Measurements from ENCODE around the gene ADGRG6.
A peak's percentile ranks its signal among the peaks of the same experiment; 100 is the strongest.

The ADGRG6 gene

DNA sequence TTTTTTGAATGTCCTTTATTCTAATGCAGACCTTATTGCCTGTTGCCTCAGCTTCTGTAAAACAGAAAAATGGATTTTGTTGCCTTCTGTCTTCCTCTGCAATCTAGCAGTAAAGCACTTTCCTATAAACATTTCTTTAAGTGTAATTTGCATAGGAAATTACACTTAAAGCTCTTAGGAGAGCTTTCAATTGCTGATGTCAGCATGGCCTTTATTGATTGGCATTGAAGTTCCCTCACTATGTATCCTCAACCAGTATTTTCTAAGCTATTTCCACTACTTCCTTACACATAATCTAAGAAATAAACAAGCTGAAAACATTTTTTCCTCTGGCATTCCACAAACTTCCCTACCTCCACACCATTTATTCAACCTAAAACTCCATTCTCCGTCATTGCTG lies 22.3 kb downstream of the ADGRG6 start:
- H3K27me3 Mint-ChIP-seq, result no peaks in the 10 kb centered on the region
- no peaks in the 10 kb centered on the region for H3K9me3 Mint-ChIP-seq
- H3K27ac Mint-ChIP-seq, result no peak overlapping the region
- no peaks in the 10 kb centered on the region for H3K4me1 Mint-ChIP-seq
- H3K4me3 Mint-ChIP-seq, result no peak overlapping the region
- DNase-seq, result no peak
- ATAC-seq, result no peak

DNA sequence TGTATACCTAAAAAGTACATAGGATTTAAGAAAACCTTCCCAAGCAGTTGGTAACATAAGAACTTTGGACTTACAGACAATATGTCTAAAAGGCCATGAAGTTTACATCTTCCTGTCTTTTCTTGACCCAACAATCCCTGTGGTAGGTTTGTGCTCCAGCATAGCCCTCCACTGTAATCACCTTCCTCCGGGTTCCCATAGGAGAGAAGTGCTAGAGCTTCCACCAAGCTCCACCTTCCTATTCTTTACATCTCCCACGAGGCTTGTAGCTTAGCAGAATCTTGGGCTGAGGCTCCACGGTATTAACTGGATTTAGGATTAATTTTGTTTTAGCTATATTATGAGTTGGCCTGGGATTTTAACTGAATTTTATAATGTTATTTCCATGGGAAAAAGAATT lies 23.3 kb downstream of the ADGRG6 start:
- no peak overlapping the region for H3K27ac Mint-ChIP-seq
- DNase-seq, result no peak

DNA sequence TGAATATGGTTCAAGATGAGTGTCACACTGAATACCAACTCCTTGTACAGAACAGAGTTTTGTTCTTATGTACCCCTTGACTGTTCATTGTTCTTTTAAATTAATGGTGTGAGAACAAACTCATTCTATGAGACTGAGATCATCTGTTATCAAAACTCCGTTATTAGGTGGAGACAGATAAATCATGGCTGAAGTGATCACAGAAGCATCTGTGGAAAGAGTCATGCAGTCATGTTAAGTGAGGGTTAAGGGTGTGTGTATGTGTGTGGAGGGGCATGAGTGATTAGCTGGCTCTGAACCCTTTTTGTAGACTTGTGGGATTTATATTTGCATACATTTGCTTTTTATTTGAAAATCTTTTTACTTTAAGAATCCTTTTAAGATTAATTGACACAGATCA lies 24.7 kb downstream of the ADGRG6 start:
- H3K4me1 Mint-ChIP-seq, result peaks cover 7% of the 10 kb centered on the region
- H3K27ac Mint-ChIP-seq, result no peak overlapping the region
- DNase-seq, result no peak
- H3K4me3 Mint-ChIP-seq, result no peak overlapping the region
- no peak for ATAC-seq
- H3K9me3 Mint-ChIP-seq, result no peaks in the 10 kb centered on the region
- H3K27me3 Mint-ChIP-seq, result no peaks in the 10 kb centered on the region

More for the DNA sequence above, 23.3 kb downstream of the ADGRG6 start:
- no peaks in the 10 kb centered on the region for H3K27me3 Mint-ChIP-seq
- no peak overlapping the region for H3K4me3 Mint-ChIP-seq
- H3K9me3 Mint-ChIP-seq, result no peaks in the 10 kb centered on the region
- H3K4me1 Mint-ChIP-seq, result no peaks in the 10 kb centered on the region
- no peak for ATAC-seq

DNA sequence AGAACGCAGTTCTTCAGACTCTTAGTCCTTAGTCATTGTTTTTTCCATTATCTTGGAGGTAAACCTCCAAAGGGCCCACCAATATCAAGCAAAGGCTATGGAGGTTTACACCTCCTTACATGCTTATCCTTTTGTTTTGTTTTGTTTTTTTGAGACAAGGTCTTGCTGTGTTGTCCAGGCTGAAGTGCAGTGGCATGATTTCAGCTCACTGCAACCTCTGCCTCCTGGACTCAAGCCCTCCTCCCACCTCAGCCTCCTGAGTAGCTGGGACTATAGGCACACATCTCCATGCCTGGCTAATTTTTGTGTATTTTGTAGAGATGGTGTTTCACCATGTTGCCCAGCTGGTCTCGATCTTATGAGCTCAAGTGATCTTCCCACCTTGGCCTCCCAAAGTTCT lies 26.3 kb downstream of the ADGRG6 start:
- Mint-ChIP-seq H3K4me3 (no peak overlapping the region), H3K9me3 (no peaks in the 10 kb centered on the region), H3K27me3 (no peaks in the 10 kb centered on the region), H3K27ac (no peak overlapping the region), H3K4me1 (peaks cover 12% of the 10 kb centered on the region)
- no peak for ATAC-seq
- DNase-seq, result no peak

DNA sequence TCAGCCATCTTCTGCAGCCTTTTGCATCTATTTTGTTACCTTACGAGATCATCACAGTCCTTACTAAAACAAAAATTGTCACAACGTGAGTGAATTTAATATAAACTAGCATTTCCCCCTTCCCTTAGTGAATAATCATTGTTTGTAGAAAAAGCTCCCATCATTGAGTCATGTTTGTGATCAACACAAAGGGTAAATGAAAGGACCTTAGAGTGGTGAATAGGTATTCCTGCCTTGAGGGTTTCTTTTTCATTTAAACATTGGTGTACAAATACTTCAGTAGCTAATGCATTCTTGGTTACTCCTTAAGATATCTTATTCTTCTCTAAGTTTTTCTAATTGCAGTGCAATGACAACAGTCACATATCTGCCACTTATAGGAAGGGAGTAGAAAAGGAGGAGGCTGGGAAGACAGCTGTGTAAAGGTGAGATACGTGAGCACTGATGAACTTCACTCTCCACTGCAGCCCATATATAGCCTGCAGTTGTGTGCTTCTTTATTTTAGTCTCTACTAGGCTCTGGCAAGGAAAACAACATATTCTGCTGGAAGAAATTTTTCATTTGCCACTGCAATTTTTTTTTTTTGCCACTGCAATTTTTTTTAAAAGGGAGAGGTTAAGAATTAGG lies 27.8 kb downstream of the ADGRG6 start:
- no peak for DNase-seq
- H3K27ac Mint-ChIP-seq, result no peak overlapping the region
- H3K4me1 Mint-ChIP-seq, result peaks cover 12% of the 10 kb centered on the region
- no peak for ATAC-seq
- H3K4me3 Mint-ChIP-seq, result no peak overlapping the region
- H3K9me3 Mint-ChIP-seq, result no peaks in the 10 kb centered on the region
- H3K27me3 Mint-ChIP-seq, result no peaks in the 10 kb centered on the region

DNA sequence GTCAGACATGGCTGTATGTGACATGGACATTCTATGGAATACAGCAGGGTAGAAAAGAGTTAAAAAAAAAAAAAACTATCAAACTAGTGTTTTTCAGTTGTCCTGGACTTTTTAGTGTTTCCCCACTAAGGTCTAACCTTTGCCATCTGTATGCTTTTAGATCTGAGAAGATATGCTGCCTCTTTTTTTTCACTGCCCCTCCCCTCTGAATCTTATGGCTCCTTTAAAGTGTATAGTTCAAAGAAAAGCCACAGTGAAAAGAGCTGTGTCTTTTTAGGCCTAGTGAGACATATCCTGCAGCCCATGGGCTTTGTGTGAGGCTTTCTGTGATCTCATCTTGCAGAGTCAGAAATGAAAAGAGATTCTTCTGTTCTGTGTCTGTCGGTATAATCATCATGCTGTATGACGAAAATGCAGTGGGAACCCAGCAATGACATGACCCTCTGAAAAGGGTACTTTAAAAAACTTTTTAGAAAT lies 29.3 kb downstream of the ADGRG6 start:
- Mint-ChIP-seq H3K4me1 (peaks cover 12% of the 10 kb centered on the region), H3K27ac (no peak overlapping the region), H3K9me3 (no peaks in the 10 kb centered on the region), H3K4me3 (no peak overlapping the region), H3K27me3 (no peaks in the 10 kb centered on the region)
- ATAC-seq (peak; percentile 99), DNase-seq (peak in 1 of 2 donors; percentile 31)

DNA sequence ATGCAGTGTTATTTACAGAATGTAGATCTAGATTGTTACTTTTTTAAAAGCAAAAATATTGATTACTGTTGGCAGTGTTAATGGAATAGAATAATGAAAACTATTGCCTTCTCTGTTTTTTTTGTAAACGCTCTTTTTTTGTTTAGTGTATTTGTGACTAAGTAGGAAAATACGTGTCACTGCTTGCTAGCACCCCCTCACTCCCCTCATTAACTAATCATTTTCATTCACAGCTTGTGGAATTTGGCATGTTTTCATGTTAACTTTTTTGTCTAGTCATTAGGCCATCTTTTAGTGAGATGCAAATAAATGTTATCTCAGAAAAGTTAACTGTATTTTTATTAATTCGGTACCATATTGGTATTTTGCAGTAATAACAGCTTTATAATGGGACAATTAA lies 29.8 kb downstream of the ADGRG6 start:
- H3K27me3 Mint-ChIP-seq, result no peaks in the 10 kb centered on the region
- H3K4me3 Mint-ChIP-seq, result peak overlapping the region in 1 of 2 donors; percentile 31
- no peak for DNase-seq
- H3K9me3 Mint-ChIP-seq, result no peaks in the 10 kb centered on the region
- H3K4me1 Mint-ChIP-seq, result peaks cover 12% of the 10 kb centered on the region
- no peak for ATAC-seq
- H3K27ac Mint-ChIP-seq, result peak overlapping the region in 1 of 2 donors; percentile 28

DNA sequence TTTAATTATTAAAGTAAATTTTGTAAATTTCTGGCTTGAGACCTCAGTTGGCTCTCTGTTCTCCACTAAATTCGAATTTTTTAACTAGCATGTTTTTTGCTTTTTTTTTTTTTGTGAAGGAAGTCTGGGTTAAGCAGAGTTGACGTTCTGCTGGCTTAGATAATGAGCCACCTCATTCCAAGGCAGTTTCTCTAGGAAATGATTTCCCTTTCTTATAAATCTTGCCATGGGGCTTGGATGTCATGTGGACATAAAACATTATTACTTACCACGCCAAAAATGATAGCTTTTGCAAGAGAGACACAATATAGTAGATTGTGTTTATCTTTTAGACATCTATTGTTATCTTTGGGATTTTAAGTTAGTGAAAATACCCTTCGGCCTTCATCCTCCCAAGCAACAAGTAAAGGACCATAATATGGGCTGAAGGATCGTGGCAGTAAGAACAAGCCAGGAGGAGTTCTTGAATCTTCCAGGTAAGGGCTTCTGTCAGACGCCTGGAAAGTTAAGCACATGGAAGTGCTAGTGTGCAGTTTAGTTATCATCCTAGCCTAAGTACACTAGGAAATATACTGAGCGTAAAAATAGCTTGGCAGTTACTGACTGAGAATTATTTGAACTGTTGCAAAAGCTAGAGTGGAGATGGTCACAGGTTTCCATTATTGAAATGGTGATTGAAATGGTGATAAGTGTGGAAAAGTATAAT lies 30.7 kb downstream of the ADGRG6 start:
- Mint-ChIP-seq H3K9me3 (no peaks in the 10 kb centered on the region), H3K4me1 (peaks cover 12% of the 10 kb centered on the region), H3K27me3 (no peaks in the 10 kb centered on the region), H3K4me3 (no peak overlapping the region), H3K27ac (no peak overlapping the region)
- no peak for ATAC-seq
- DNase-seq, result no peak

DNA sequence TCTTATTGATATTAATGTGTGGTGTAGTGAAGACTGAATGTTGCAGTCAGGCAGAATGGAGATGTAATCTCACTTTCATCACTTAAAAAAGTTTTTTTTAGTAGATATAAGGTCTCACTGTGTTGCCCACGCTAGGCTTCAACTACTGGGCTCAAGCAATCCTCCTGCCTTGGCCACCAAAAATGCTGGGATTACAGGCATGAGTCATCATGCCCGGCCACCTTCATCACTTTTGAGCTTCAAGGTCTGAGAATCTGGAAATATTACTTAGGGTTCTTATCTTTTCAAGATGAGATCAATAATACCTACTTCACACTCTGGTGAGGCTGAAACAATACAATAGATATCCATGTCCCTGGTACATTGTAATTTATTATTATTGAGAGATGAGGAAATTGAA lies 31.6 kb downstream of the ADGRG6 start:
- Mint-ChIP-seq H3K27me3 (no peaks in the 10 kb centered on the region), H3K4me3 (no peak overlapping the region), H3K4me1 (peaks cover 12% of the 10 kb centered on the region), H3K27ac (no peak overlapping the region), H3K9me3 (no peaks in the 10 kb centered on the region)
- DNase-seq, result no peak
- no peak for ATAC-seq

DNA sequence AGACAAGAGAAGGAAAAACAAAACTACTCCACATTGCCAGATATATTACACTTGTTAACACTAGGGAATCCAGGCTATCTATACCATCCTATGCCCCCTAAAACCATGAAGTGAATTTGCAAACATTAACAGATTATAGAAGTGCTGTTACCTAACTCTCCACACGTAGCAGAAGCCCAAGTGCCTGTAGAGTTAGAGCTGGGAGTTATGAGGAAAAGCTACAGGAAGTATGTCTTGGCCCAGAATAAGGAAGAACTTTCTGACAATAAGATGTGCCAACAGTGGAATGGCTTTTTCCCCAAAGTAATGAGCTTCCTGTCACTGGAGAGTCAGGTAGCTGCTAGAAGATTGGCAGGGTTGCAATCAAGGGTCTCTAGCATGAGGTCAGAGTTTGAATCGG lies 32.5 kb downstream of the ADGRG6 start:
- Mint-ChIP-seq H3K27ac (no peak overlapping the region), H3K27me3 (no peaks in the 10 kb centered on the region), H3K4me3 (no peak overlapping the region), H3K9me3 (no peaks in the 10 kb centered on the region), H3K4me1 (peaks cover 12% of the 10 kb centered on the region)
- ATAC-seq (no peak), DNase-seq (no peak)

DNA sequence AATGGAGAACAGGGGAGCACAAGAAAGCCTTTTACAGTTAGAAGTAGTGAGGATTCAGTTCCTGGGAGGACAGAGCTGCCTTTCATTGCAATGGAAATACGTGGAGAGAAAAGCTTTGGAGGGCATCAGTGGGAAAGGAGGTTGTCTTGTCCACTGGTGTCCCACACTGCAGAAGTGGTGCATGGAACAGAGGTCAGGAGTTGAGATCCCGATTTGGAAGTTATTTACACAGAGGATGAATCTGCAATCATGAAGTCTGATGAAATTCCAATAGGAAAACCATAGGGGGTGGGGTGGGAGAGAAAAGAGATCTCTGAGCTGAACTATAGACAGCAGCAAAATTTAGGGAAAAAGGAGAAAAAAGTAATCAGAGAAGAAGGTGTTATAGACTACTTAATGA lies 33.6 kb downstream of the ADGRG6 start:
- ATAC-seq, result no peak
- H3K4me1 Mint-ChIP-seq, result peaks cover 12% of the 10 kb centered on the region
- H3K27ac Mint-ChIP-seq, result no peak overlapping the region

DNA sequence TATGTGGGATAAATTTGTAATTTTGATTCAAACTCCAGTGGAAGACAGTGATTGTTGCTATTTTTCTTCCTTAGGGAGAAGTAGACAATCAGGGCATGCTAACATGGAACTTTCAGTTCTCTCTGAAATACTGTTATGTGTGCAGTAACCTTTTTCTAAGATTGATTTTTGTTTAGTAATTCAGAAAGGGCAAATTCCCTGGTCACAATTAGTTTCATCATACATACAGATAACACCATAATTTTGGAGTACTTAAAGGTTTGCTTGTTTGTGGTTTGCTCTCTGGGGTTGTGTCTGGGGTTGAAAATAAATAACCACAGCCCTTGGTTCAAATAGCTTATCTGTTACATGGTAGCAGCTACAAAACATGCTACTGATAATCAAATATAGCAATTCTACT lies 34.4 kb downstream of the ADGRG6 start:
- ATAC-seq (no peak), DNase-seq (no peak)
- H3K27ac Mint-ChIP-seq, result no peak overlapping the region
- no peak overlapping the region for H3K4me3 Mint-ChIP-seq
- H3K27me3 Mint-ChIP-seq, result no peaks in the 10 kb centered on the region
- no peaks in the 10 kb centered on the region for H3K9me3 Mint-ChIP-seq
- peaks cover 8% of the 10 kb centered on the region for H3K4me1 Mint-ChIP-seq

More for the DNA sequence above, 33.6 kb downstream of the ADGRG6 start:
- Mint-ChIP-seq H3K4me3 (no peak overlapping the region), H3K27me3 (no peaks in the 10 kb centered on the region), H3K9me3 (no peaks in the 10 kb centered on the region)
- no peak for DNase-seq

DNA sequence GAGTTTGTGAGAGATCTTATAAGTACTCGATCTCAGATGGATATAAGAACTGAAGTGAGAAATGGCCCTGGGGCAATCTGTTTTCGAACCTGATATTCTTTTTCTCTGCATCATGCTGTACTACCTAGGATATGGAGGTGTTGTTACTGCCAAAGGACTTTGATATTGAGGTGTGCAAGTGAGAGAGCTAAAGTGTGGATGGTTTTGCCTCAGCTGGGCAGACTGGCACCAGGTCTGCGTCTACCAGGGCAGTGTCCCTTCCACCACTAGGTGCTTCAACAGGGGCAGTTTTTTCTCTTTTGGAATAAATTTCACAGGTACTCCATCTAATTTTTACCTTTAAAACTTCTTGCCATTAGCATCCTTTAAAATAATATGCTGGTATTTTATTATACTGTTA lies 35.0 kb downstream of the ADGRG6 start:
- Mint-ChIP-seq H3K4me1 (peaks cover 2% of the 10 kb centered on the region), H3K4me3 (no peak overlapping the region), H3K27me3 (no peaks in the 10 kb centered on the region), H3K27ac (no peak overlapping the region), H3K9me3 (no peaks in the 10 kb centered on the region)
- ATAC-seq (no peak), DNase-seq (no peak)

DNA sequence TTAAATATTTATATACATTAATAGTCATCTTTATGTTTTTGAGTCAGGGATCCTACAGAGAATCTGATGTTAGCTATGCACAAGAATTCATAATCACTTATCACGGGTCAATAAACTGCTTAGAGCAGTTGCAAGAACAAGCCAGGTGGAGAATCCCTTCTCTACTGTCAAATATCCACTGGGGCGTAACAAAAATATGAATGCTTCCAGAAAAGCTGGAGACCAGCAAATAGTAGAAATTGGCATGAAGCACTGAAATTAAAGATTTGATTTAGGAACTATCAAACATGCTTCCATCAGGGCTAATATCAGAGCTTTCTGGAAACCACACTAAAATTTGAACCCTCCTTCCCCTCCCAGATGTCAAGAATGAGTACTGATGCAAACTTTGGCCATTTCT lies 37.3 kb downstream of the ADGRG6 start:
- no peak for ATAC-seq
- Mint-ChIP-seq H3K9me3 (no peaks in the 10 kb centered on the region), H3K27me3 (no peaks in the 10 kb centered on the region), H3K27ac (no peak overlapping the region), H3K4me1 (no peaks in the 10 kb centered on the region), H3K4me3 (no peak overlapping the region)
- DNase-seq, result no peak

DNA sequence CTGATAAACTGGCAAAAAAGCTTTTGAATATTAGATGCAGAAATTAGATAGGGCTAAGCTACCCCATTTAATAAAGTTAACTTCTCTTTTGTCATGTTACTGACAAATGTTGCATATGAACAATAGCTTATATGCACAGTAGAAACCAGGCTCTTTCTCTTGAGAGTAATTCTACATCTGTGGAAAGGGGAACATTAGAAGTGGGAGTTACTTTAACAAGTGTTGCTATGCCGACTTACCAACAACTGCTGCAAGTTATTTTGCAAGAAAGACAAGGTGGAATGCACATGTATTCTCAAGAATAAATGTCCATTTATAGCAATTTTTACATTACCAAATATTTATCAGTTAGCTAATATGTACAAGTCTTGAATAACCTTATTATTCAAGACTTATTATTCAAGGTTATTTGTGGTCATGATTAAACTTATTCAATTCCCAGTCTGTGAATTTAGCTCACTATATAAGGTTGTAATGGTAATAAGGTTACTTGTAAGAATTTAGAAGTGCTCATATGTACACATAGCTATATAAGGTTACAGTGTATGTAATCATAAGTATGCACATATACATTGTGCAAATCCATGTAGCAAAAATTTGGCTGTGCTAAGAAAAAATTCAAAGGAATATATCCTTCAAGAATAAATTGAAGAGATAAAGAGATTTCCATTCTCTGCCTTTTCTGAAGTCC lies 38.3 kb downstream of the ADGRG6 start:
- Mint-ChIP-seq H3K27ac (no peak overlapping the region), H3K9me3 (no peaks in the 10 kb centered on the region), H3K4me1 (no peaks in the 10 kb centered on the region), H3K27me3 (no peaks in the 10 kb centered on the region), H3K4me3 (no peak overlapping the region)
- ATAC-seq (no peak), DNase-seq (no peak)

DNA sequence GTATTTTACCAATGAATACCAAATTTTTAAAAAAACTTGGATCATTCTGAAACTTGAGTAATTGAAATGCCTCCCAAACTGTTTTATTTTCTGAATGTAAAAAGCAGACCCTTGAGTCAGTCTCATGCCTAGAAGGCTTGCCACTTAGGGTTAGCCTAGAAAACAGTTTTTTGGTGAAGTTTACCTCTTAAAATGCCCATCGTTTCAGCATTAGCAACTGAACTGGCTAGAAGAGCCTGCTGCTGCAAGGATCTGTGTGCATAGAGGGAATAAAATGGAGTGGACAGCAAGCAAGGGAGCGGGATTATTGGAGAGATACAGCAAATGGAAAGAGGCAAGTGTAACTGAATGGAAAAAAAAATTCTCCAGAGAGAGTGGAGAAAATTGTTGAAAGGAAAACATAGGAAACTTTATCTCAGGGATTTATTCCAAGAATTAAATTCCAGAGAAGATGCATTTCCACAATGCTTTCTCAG lies 40.1 kb downstream of the ADGRG6 start:
- DNase-seq, result no peak
- Mint-ChIP-seq H3K27ac (no peak overlapping the region), H3K4me1 (no peaks in the 10 kb centered on the region), H3K4me3 (no peak overlapping the region), H3K9me3 (no peaks in the 10 kb centered on the region), H3K27me3 (no peaks in the 10 kb centered on the region)
- no peak for ATAC-seq
